Thoracic aorta (tissue), 2 donors: ENCODE data around the gene MCM6. TPM values are rescaled to one million over a fixed set of nuclear protein-coding genes. Genes with fewer than 3 reads are reported as not detected.

ENCODE experiments used
- ATAC-seq: fragments of 150-250 bp; one replicate; pipeline ENCODE4 v1.8.0; 2017; ENCODE audit warnings: low read depth; ENCODE audit not compliant: insufficient number of reproducible peaks, low FRiP score
- DNase-seq: peaks from one replicate; pipeline ENCODE4 v3.0.0-alpha.2; 2020; ENCODE audit warnings: low spot score
- H3K27ac ChIP-seq, 2 donors: fragments of 200-600 bp; sonication (generic); 1 replicate in 1 of 2; 2 replicates in 1 of 2; pipeline ENCODE4 v1.5.1; 2016; ENCODE audit warnings: mild to moderate bottlenecking in 2 of 2, moderate library complexity in 2 of 2
- H3K27me3 ChIP-seq: fragments of 200-600 bp; sonication (generic); replicated peaks from 2 replicates; pipeline ENCODE4 v1.6.0; 2016; ENCODE audit warnings: mild to moderate bottlenecking; ENCODE audit not compliant: insufficient read depth
- H3K36me3 ChIP-seq: fragments of 200-600 bp; sonication (generic); one replicate; pipeline ENCODE4 v1.5.1; 2016
- H3K4me1 ChIP-seq, 2 donors: fragments of 200-600 bp; sonication (generic); 1 replicate in 1 of 2; 2 replicates in 1 of 2; pipeline versions ENCODE4 v1.5.1 to v1.6.0; 2016; ENCODE audit warnings: low read depth in 2 of 2, mild to moderate bottlenecking in 1 of 2; ENCODE audit not compliant: control insufficient read depth in 1 of 2
- H3K4me3 ChIP-seq: fragments of 200-600 bp; sonication (generic); 2 replicates; pipeline ENCODE4 v1.5.1; 2016; ENCODE audit warnings: mild to moderate bottlenecking
- H3K9me3 ChIP-seq: fragments of 200-600 bp; sonication (generic); 2 replicates; pipeline ENCODE4 v1.5.1; 2016
- CTCF ChIP-seq: fragments of 200-600 bp; sonication (generic); IDR thresholded peaks from one replicate; pipeline ENCODE4 v1.5.1; 2019; ENCODE audit warnings: antibody characterized with exemption
- total RNA-seq, 2 donors: library from RNA; depleted of rRNA; stranded (reverse); fragments of >200 nt; gene quantifications; one replicate each; pipeline versions ENCODE4 v1.1.0 to v1.2.3, GENCODE V29; 2016

MCM6 gene
- total RNA-seq, 2 donors from 2014 or later = 8.7 to 16.9 TPM

DNA sequence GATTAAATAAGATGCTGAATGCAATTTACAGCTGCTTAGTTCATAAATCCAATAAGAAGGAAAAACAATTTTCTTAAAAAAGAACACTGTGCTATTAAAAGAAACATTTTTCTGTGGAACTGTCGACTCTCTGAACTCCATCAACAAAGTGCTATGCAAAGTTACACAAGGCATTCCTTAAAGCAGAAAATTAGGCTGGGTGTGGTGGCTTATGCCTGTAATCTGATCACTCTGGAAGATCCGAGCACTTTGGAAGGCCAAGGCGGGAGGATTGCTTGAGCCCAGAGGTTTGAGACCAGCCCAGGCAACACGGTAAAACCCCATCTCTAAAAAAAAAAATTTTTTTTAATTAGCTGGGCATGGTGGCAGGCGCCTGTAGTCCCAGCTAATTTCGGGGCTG, 13.0 kb downstream of the MCM6 start:
- TF ChIP-seq CTCF = no peak
- no peak overlapping the region for H3K4me3 ChIP-seq
- H3K4me1 ChIP-seq = peaks cover 0 to 7% of the 10 kb centered on the region in 2 donors
- ATAC-seq (no peak), DNase-seq (no peak)
- H3K36me3 ChIP-seq = peaks cover 34% of the 10 kb centered on the region
- no peaks in the 10 kb centered on the region for H3K9me3 ChIP-seq
- H3K27ac ChIP-seq = peak overlapping the region in 1 of 2 donors; percentile 20
- H3K27me3 ChIP-seq = no peaks in the 10 kb centered on the region

GRCh38 chr2:135862718-135863117, 13.5 kb downstream of the MCM6 start:
- Histone ChIP-seq H3K4me3 (no peak overlapping the region), H3K4me1 (peaks cover 0 to 7% of the 10 kb centered on the region in 2 donors), H3K9me3 (no peaks in the 10 kb centered on the region), H3K27me3 (no peaks in the 10 kb centered on the region), H3K27ac (no peak overlapping the region), H3K36me3 (peaks cover 39% of the 10 kb centered on the region)
- DNase-seq (no peak), ATAC-seq (no peak)
- no peak for TF ChIP-seq CTCF

DNA sequence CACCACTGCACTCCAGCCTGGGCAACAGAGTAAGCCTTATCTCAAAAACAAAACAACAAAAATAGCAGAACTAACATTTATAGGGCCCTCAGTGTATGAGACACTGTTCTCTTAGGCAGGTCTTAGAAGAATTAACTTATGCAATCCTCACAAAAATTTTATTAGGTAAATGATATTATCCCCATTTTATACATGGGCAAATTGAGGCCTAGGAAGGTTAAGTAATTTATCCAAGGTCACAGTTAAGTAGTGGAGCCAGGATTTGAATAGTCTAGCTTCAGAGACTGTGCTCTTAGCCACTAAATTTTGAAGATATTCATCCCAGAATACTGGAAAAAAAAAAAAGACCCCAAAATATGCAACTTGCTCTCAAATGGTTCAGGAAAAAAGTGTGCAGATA, 22.8 kb downstream of the MCM6 start:
- Histone ChIP-seq H3K4me3 (no peak overlapping the region), H3K36me3 (peaks cover 32% of the 10 kb centered on the region), H3K27ac (no peak overlapping the region), H3K9me3 (no peaks in the 10 kb centered on the region), H3K27me3 (no peaks in the 10 kb centered on the region), H3K4me1 (no peaks in the 10 kb centered on the region)
- no peak for DNase-seq
- TF ChIP-seq CTCF = no peak
- ATAC-seq = no peak

- Histone ChIP-seq H3K36me3 (peaks cover 22% of the 10 kb centered on the region), H3K4me1 (no peaks in the 10 kb centered on the region), H3K27me3 (no peaks in the 10 kb centered on the region), H3K9me3 (no peaks in the 10 kb centered on the region), H3K4me3 (no peak overlapping the region), H3K27ac (no peak overlapping the region)
- no peak for ATAC-seq
- TF ChIP-seq CTCF = no peak
- no peak for DNase-seq
Observed at GRCh38 chr2:135851858-135852257, 24.4 kb downstream of the MCM6 start.

DNA sequence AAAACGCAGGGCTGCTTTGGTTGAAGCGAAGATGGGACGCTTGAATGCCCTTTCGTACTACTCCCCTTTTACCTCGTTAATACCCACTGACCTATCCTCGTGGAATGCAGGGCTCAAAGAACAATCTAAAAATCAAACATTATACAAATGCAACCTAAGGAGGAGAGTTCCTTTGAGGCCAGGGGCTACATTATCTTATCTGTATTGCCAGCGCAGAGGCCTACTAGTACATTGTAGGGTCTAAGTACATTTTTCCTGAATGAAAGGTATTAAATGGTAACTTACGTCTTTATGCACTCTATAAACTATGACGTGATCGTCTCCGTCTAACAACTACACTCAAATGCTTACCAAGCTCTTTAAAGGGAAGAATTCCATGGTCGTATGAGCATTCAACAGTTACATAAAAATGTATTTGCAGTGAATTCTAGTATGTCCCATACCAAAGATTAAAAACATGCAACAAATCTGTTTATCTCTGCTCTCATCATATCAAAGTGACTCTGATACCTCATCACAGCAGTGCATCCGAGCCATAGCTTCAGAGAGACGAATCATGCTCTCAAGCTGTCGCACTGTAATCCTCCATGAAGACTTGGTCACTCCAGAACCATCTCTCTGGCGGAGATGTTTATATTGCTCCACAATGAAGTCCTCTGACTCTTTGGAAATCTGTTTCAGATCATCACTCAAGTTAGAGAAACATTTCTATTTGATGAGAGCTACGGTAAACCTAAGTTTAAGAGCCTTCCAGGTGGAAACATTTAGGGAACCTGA, 25.2 kb downstream of the MCM6 start:
- Histone ChIP-seq H3K4me3 (no peak overlapping the region), H3K36me3 (peaks cover 20% of the 10 kb centered on the region), H3K27me3 (no peaks in the 10 kb centered on the region), H3K4me1 (no peaks in the 10 kb centered on the region), H3K27ac (no peak overlapping the region), H3K9me3 (no peaks in the 10 kb centered on the region)
- TF ChIP-seq CTCF = no peak
- DNase-seq = no peak
- no peak for ATAC-seq
